PC-3 (cell line): ENCODE measurements around the gene WDR91.

Experiments used
- CTCF ChIP-seq: fragments of 300-600 bp; sonication (generic); conservative IDR thresholded peaks from 2 replicates; pipeline ENCODE4 v1.5.1; 2017; ENCODE audit warnings: antibody characterized with exemption, low read depth, mild to moderate bottlenecking, low read length
- EZH2 ChIP-seq: fragments of 300-600 bp; sonication (generic); IDR thresholded peaks from one replicate; pipeline ENCODE4 v1.6.1; 2017; ENCODE audit warnings: antibody characterized with exemption, mild to moderate bottlenecking, low read length; ENCODE audit not compliant: unreplicated experiment

- TF ChIP-seq EZH2 (no peak), CTCF (no peak)
Measured at GRCh38 chr7:135184254-135184841, 27.0 kb downstream of the WDR91 start.
